Endodermal cell (in vitro differentiated cells): ENCODE measurements around the gene USP37. TPM values are rescaled to one million over a fixed set of nuclear protein-coding genes. Genes with fewer than 3 reads are reported as not detected.

Experiments
- DNase-seq: peaks from one replicate; pipeline ENCODE4 v3.0.0-alpha.2; 2017
- H3K27ac ChIP-seq: 2 replicates; pipeline ENCODE4 v1.5.1; 2013; ENCODE audit warnings: mild to moderate bottlenecking, low read depth, low read length, moderate library complexity
- H3K27me3 ChIP-seq: 2 replicates; pipeline ENCODE4 v1.6.1; 2013; ENCODE audit warnings: mild to moderate bottlenecking, low read length, moderate library complexity; ENCODE audit not compliant: insufficient read depth, control insufficient read depth, poor library complexity, severe bottlenecking
- H3K36me3 ChIP-seq: 2 replicates; pipeline ENCODE4 v1.7.0; 2013; ENCODE audit warnings: mild to moderate bottlenecking, low read length, moderate library complexity; ENCODE audit not compliant: control insufficient read depth, insufficient read depth
- H3K4me1 ChIP-seq: one replicate; pipeline ENCODE4 v1.7.0; 2013; ENCODE audit warnings: low read length; ENCODE audit not compliant: control insufficient read depth, insufficient read depth
- H3K4me3 ChIP-seq: 2 replicates; pipeline ENCODE4 v1.5.1; 2013; ENCODE audit warnings: mild to moderate bottlenecking, low read length, moderate library complexity
- H3K9ac ChIP-seq: 2 replicates; pipeline ENCODE4 v1.6.1; 2013; ENCODE audit warnings: mild to moderate bottlenecking, low read length, moderate library complexity; ENCODE audit not compliant: poor library complexity, severe bottlenecking; ENCODE audit errors: extremely low read depth
- H3K9me3 ChIP-seq: 2 replicates; pipeline ENCODE4 v1.6.1; 2013; ENCODE audit warnings: mild to moderate bottlenecking, low read length, moderate library complexity; ENCODE audit not compliant: control insufficient read depth
- H3K27ac Mint-ChIP-seq: 2 replicates; pipeline ENCODE4 v1.8.0; 2020; ENCODE audit warnings: mixed read lengths
- H3K27me3 Mint-ChIP-seq: 2 replicates; pipeline ENCODE4 v1.8.0; 2021; ENCODE audit warnings: mild to moderate bottlenecking, mixed read lengths; ENCODE audit not compliant: insufficient read depth
- H3K36me3 Mint-ChIP-seq: 2 replicates; pipeline ENCODE4 v1.8.0; 2020; ENCODE audit warnings: low read depth, mixed read lengths
- H3K4me1 Mint-ChIP-seq: 2 replicates; pipeline ENCODE4 v1.8.0; 2020; ENCODE audit warnings: mixed read lengths
- H3K4me3 Mint-ChIP-seq: 2 replicates; pipeline ENCODE4 v1.8.0; 2020; ENCODE audit warnings: mild to moderate bottlenecking, moderate library complexity, mixed read lengths
- H3K9me3 Mint-ChIP-seq: 2 replicates; pipeline ENCODE4 v1.8.0; 2020; ENCODE audit warnings: mild to moderate bottlenecking, mixed read lengths
- CTCF ChIP-seq: fragments of 200-600 bp; sonication (generic); conservative IDR thresholded peaks from 2 replicates; pipeline ENCODE4 v1.5.0; 2021; ENCODE audit warnings: antibody characterized with exemption, mild to moderate bottlenecking
- WGBS, 2 experiments: methylation state at CpG; one replicate each; pipeline versions ENCODE4 v1.1.5 to v1.1.7; 2013; ENCODE audit warnings: missing lambda C conversion rate in 2 of 2, mixed read lengths in 1 of 2; ENCODE audit not compliant: insufficient coverage in 1 of 2, insufficient read length in 1 of 2; 5-methylcytosine and 5-hydroxymethylcytosine counted together
- total RNA-seq, 2 donors: library from RNA; stranded (reverse); fragmentation: NEBNext Ultra II Directional in 1 of 2; extraction: Animal tissue kit (Norgen Biotek cat#: 25700) in 1 of 2; gene quantifications; 2 replicates in 1 of 2; 3 replicates in 1 of 2; pipeline ENCODE4 v1.2.1, GENCODE V29; 2021

The USP37 gene
- total RNA-seq, 2 donors from 2014 or later: 23.2 to 24.0 TPM

- Histone ChIP-seq H3K27me3 (no peaks in the 10 kb centered on the region), H3K4me1 (no peaks in the 10 kb centered on the region), H3K9ac (no peak overlapping the region), H3K36me3 (peaks cover 50% of the 10 kb centered on the region), H3K27ac (no peak overlapping the region), H3K4me3 (no peak overlapping the region), H3K9me3 (no peaks in the 10 kb centered on the region)
- Mint-ChIP-seq H3K27ac (no peak overlapping the region), H3K27me3 (no peaks in the 10 kb centered on the region), H3K9me3 (no peaks in the 10 kb centered on the region), H3K36me3 (peaks cover 74% of the 10 kb centered on the region), H3K4me1 (no peaks in the 10 kb centered on the region), H3K4me3 (no peak overlapping the region)
- no peak for TF ChIP-seq CTCF
- DNase-seq: no peak
Observed at GRCh38 chr2:218445602-218446001, 122.5 kb downstream of the USP37 start.

DNA sequence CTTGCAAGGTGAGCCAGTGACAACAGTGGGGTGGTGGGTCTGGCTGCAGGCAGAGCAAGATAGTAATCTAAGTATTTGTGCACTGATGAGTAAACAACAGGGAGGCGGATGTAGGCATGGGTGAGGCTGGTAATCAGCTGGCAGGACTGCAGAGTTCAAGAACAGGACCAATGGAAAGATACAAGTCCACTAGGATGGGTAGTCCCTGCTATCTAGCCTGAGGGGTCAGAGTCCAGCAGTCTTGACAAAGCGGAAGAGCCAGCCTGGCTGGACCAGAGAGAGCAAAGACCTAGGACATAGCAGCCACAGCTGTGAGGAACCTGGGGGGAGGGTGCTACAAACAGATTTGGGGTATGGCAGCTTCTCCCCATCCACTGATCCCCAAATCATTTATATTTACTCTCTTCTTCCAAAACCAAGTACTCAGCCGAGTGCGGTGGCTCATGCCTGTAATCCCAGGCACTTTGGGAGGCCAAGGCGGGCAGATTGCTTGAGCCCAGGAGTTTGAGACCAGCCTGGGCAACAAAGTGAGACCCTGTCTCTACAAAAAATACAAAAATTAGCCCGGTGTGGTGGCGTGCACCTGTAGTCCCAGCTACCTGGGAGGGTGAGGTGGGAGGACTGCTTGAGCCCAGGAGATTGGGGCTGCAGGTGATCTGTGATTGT, 123.3 kb downstream of the USP37 start:
- H3K36me3 Mint-ChIP-seq: peaks cover 74% of the 10 kb centered on the region
- Histone ChIP-seq H3K4me1 (no peaks in the 10 kb centered on the region), H3K9ac (no peak overlapping the region), H3K36me3 (peaks cover 43% of the 10 kb centered on the region), H3K9me3 (no peaks in the 10 kb centered on the region), H3K27ac (no peak overlapping the region), H3K4me3 (no peak overlapping the region), H3K27me3 (no peaks in the 10 kb centered on the region)
- no peaks in the 10 kb centered on the region for H3K4me1 Mint-ChIP-seq
- H3K27me3 Mint-ChIP-seq: no peaks in the 10 kb centered on the region
- H3K9me3 Mint-ChIP-seq: no peaks in the 10 kb centered on the region
- no peak for DNase-seq
- no peak overlapping the region for H3K27ac Mint-ChIP-seq
- no peak for TF ChIP-seq CTCF
- no peak overlapping the region for H3K4me3 Mint-ChIP-seq
- WGBS, 2 experiments: 95 to 100% methylated on average over 4 to 7 of the region's 7 CpGs

- no peak for TF ChIP-seq CTCF
- WGBS, 2 experiments: 90 to 91% methylated on average over 4 of the region's 4 CpGs
- peaks cover 15% of the 10 kb centered on the region for H3K36me3 ChIP-seq
- Mint-ChIP-seq H3K4me3 (no peak overlapping the region), H3K27me3 (no peaks in the 10 kb centered on the region), H3K27ac (no peak overlapping the region), H3K9me3 (no peaks in the 10 kb centered on the region), H3K4me1 (no peaks in the 10 kb centered on the region), H3K36me3 (peaks cover 36% of the 10 kb centered on the region)
- no peak for DNase-seq
- no peak overlapping the region for H3K27ac ChIP-seq
- no peak overlapping the region for H3K9ac ChIP-seq
- H3K27me3 ChIP-seq: no peaks in the 10 kb centered on the region
- H3K4me1 ChIP-seq: no peaks in the 10 kb centered on the region
- H3K4me3 ChIP-seq: no peak overlapping the region
- no peaks in the 10 kb centered on the region for H3K9me3 ChIP-seq
Observed at GRCh38 chr2:218438596-218438995, 129.6 kb downstream of the USP37 start.
